HG03432 (cell line): ENCODE measurements around the gene CHCT1.

Source experiments
- ATAC-seq: cut with Tn5 transposase; IDR thresholded peaks from one replicate; pipeline ENCODE4 v1.9.1; 2021; ENCODE audit warnings: mild to moderate bottlenecking, moderate library complexity; ENCODE audit not compliant: unreplicated experiment

The CHCT1 gene

GRCh38 chr17:60439501-60439900 lies 17.2 kb downstream of the CHCT1 start:
- no peak for ATAC-seq

GRCh38 chr17:60442271-60443173 lies 20.2 kb downstream of the CHCT1 start:
- no peak for ATAC-seq

- no peak for ATAC-seq
Measured at GRCh38 chr17:60443713-60444112, 21.4 kb downstream of the CHCT1 start.

GRCh38 chr17:60445144-60445543 lies 22.9 kb downstream of the CHCT1 start:
- no peak for ATAC-seq

GRCh38 chr17:60447375-60447774 lies 25.1 kb downstream of the CHCT1 start:
- ATAC-seq = no peak

- ATAC-seq = no peak
Measured at GRCh38 chr17:60451071-60451470, 28.8 kb downstream of the CHCT1 start.

GRCh38 chr17:60451965-60452364 lies 29.7 kb downstream of the CHCT1 start:
- ATAC-seq = no peak

- no peak for ATAC-seq
Measured at GRCh38 chr17:60455378-60455777, 33.1 kb downstream of the CHCT1 start.

GRCh38 chr17:60457148-60457547 lies 34.9 kb downstream of the CHCT1 start:
- no peak for ATAC-seq

- no peak for ATAC-seq
Measured at GRCh38 chr17:60461584-60461983, 39.3 kb downstream of the CHCT1 start.

GRCh38 chr17:60463157-60463835 lies 41.0 kb downstream of the CHCT1 start:
- ATAC-seq = no peak

GRCh38 chr17:60464343-60464742 lies 42.1 kb downstream of the CHCT1 start:
- ATAC-seq = no peak

GRCh38 chr17:60468371-60468770 lies 46.1 kb downstream of the CHCT1 start:
- no peak for ATAC-seq

GRCh38 chr17:60471451-60471850 lies 49.2 kb downstream of the CHCT1 start:
- ATAC-seq = no peak

- ATAC-seq = no peak
Measured at GRCh38 chr17:60472449-60472848, 50.2 kb downstream of the CHCT1 start.

- no peak for ATAC-seq
Measured at GRCh38 chr17:60473788-60474187, 51.5 kb downstream of the CHCT1 start.
